ENCODE data around the gene AFF4. TPM values are rescaled to one million over a fixed set of nuclear protein-coding genes. Genes with fewer than 3 reads are reported as not detected.

AFF4 gene, protein sequence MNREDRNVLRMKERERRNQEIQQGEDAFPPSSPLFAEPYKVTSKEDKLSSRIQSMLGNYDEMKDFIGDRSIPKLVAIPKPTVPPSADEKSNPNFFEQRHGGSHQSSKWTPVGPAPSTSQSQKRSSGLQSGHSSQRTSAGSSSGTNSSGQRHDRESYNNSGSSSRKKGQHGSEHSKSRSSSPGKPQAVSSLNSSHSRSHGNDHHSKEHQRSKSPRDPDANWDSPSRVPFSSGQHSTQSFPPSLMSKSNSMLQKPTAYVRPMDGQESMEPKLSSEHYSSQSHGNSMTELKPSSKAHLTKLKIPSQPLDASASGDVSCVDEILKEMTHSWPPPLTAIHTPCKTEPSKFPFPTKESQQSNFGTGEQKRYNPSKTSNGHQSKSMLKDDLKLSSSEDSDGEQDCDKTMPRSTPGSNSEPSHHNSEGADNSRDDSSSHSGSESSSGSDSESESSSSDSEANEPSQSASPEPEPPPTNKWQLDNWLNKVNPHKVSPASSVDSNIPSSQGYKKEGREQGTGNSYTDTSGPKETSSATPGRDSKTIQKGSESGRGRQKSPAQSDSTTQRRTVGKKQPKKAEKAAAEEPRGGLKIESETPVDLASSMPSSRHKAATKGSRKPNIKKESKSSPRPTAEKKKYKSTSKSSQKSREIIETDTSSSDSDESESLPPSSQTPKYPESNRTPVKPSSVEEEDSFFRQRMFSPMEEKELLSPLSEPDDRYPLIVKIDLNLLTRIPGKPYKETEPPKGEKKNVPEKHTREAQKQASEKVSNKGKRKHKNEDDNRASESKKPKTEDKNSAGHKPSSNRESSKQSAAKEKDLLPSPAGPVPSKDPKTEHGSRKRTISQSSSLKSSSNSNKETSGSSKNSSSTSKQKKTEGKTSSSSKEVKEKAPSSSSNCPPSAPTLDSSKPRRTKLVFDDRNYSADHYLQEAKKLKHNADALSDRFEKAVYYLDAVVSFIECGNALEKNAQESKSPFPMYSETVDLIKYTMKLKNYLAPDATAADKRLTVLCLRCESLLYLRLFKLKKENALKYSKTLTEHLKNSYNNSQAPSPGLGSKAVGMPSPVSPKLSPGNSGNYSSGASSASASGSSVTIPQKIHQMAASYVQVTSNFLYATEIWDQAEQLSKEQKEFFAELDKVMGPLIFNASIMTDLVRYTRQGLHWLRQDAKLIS
- 8.1 and 11.9 TPM in 2 replicates for polyA plus RNA-seq (2012; rRNA removed)
- polyA plus RNA-seq (2012; cell fraction: cytosol; rRNA removed) = 12.9 and 13.2 TPM in 2 replicates
- polyA plus RNA-seq (2012; cell fraction: nucleus; rRNA removed) = 10.5 and 23.3 TPM in 2 replicates

GRCh38 chr5:132963171-132964104 lies at the start of gene AFF4:
TSS of gene AFF4 (minus strand) at chr5:132963634. CDS start at chr5:132937189, 26,445 bp downstream.
- no peaks in the 10 kb centered on the region for H3K27me3 ChIP-seq (ENCODE audit: insufficient read depth)
- H3K9me3 ChIP-seq = no peaks in the 10 kb centered on the region
- POLR2A ChIA-PET = interaction anchor here (0.6 to 1.7 kb wide), 10 partner anchors 9 to 553 kb away, joined by 3 to 5 read pairs (median 3); partner anchors contain the start of genes GDF9, HSPA4 and UQCRQ
- H2AFZ ChIP-seq (ENCODE audit: low read depth) = peak within 1 kb of the TSS; percentile 96
- H3K9ac ChIP-seq = peak within 1 kb of the TSS; percentile 90
- H3K4me1 ChIP-seq (ENCODE audit: control insufficient read depth in 1 of 2, insufficient read depth in 2 of 2, low read depth in 1 of 2, low read length in 1 of 2) = no peaks in the 10 kb centered on the region; a peak in 2 of 4 replicates
- WGBS (ENCODE audit: low lambda C conversion rate) = 6% methylated on average over 28 of the region's 98 CpGs
- peak within 1 kb of the TSS; percentile 64 to 67 for H3K4me3 ChIP-seq (ENCODE audit: low read depth in 2 of 2, low read length in 1 of 2)
- H3K79me2 ChIP-seq (ENCODE audit: insufficient read depth) = peaks cover 49% of the 10 kb centered on the region
- peaks cover 3 to 7% of the 10 kb centered on the region in 2 experiments for H3K36me3 ChIP-seq (replicated peaks in 1 of 2; ENCODE audit: control insufficient read depth in 1 of 2, insufficient read depth in 2 of 2, low read length in 1 of 2)
- H3K4me2 ChIP-seq = peak within 1 kb of the TSS; percentile 76
- peaks cover 41% of the 10 kb centered on the region for H3F3A ChIP-seq (replicated peaks; ENCODE audit: insufficient read depth)
- no peaks in the 10 kb centered on the region for H3K9me2 ChIP-seq
- CTCF ChIA-PET = interaction anchor here (1.4 kb wide), 1 partner anchor 16 kb away, joined by 3 read pairs; no protein-coding TSS in a partner anchor
- peaks cover 38% of the 10 kb centered on the region for H4K20me1 ChIP-seq (ENCODE audit: insufficient read depth)
- peak; percentile 99 for DNase-seq
- peak within 1 kb of the TSS; percentile 88 to 89 for H3K27ac ChIP-seq (ENCODE audit: low read depth in 2 of 2, low read length in 1 of 2)
- TF ChIP-seq ELF1 (IDR thresholded peaks at IDR 0.05) (0 out of 2 replicates have a peak, but pooled peaks have one; percentile 19), POLR2AphosphoS5 (IDR thresholded peaks at IDR 0.05; ENCODE audit: low read depth, low read length) (peak; percentile 90), GABPA (IDR thresholded peaks at IDR 0.05; ENCODE audit: low read depth) (peak; percentile 74), TEAD4 (IDR thresholded peaks at IDR 0.05; ENCODE audit: borderline replicate concordance, insufficient read depth) (no peak), TCF12 (IDR thresholded peaks at IDR 0.05) (peak; percentile 14; the same call in 1 of the 2 replicates), NFIC (IDR thresholded peaks at IDR 0.05; ENCODE audit: borderline replicate concordance) (no peak), FOXM1 (IDR thresholded peaks at IDR 0.05; ENCODE audit: low read depth) (no peak), MXI1 (IDR thresholded peaks at IDR 0.05; ENCODE audit: low read depth, low read length) (peak; percentile 87), RXRA (IDR thresholded peaks at IDR 0.05; ENCODE audit: borderline replicate concordance, low read depth) (no peak), TAF1 (IDR thresholded peaks at IDR 0.05; ENCODE audit: borderline replicate concordance, low read depth, low read length) (peak; percentile 87), SIN3A (IDR thresholded peaks at IDR 0.05; ENCODE audit: borderline replicate concordance, low read depth, low read length) (peak; percentile 83; the same call in 1 of the 2 replicates), MAX (IDR thresholded peaks at IDR 0.05; ENCODE audit: low read depth) (peak; percentile 64), RAD21 (IDR thresholded peaks at IDR 0.05; ENCODE audit: low read length) (no peak), FOSL2 (IDR thresholded peaks at IDR 0.05; ENCODE audit: borderline replicate concordance, low read depth) (no peak), PBX3 (IDR thresholded peaks at IDR 0.05) (peak; percentile 84), EP300 (IDR thresholded peaks at IDR 0.05; ENCODE audit: borderline replicate concordance in 1 of 2, low read depth in 1 of 2, low read length in 1 of 2) (peak in 1 of 2 experiments; percentile 41; a peak in 1 of 4 replicates), CHD2 (IDR thresholded peaks at IDR 0.05; ENCODE audit: low read length, partially characterized antibody) (peak; percentile 75), RFX5 (IDR thresholded peaks at IDR 0.05; ENCODE audit: low read length) (no peak), SMC3 (IDR thresholded peaks at IDR 0.05; ENCODE audit: low read depth, low read length) (no peak), MEF2A (IDR thresholded peaks at IDR 0.05; ENCODE audit: borderline replicate concordance, low read depth) (no peak), YY1 (IDR thresholded peaks at IDR 0.05; ENCODE audit: low read depth) (no peak), GATA2 (CRISPR knock-in tag; IDR thresholded peaks at IDR 0.05) (no peak), RCOR1 (IDR thresholded peaks at IDR 0.05; ENCODE audit: low read length) (peak; percentile 9; the same call in 1 of the 2 replicates)
- TF ChIP-seq, protein P1, sequence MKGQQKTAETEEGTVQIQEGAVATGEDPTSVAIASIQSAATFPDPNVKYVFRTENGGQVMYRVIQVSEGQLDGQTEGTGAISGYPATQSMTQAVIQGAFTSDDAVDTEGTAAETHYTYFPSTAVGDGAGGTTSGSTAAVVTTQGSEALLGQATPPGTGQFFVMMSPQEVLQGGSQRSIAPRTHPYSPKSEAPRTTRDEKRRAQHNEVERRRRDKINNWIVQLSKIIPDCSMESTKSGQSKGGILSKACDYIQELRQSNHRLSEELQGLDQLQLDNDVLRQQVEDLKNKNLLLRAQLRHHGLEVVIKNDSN (IDR thresholded peaks at IDR 0.05; ENCODE audit: borderline replicate concordance, low read depth) = peak; percentile 100
- TF ChIP-seq, protein P2, sequence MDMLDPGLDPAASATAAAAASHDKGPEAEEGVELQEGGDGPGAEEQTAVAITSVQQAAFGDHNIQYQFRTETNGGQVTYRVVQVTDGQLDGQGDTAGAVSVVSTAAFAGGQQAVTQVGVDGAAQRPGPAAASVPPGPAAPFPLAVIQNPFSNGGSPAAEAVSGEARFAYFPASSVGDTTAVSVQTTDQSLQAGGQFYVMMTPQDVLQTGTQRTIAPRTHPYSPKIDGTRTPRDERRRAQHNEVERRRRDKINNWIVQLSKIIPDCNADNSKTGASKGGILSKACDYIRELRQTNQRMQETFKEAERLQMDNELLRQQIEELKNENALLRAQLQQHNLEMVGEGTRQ (IDR thresholded peaks at IDR 0.05; ENCODE audit: borderline replicate concordance, low read depth, low read length) = peak; percentile 97
